GM19397 (cell line): ENCODE results near the gene SIVA1.

ENCODE experiments used
- ATAC-seq: cut with Tn5 transposase; IDR thresholded peaks from one replicate; pipeline ENCODE4 v1.9.1; 2021; ENCODE audit warnings: mild to moderate bottlenecking, moderate library complexity; ENCODE audit not compliant: unreplicated experiment

SIVA1 gene

DNA sequence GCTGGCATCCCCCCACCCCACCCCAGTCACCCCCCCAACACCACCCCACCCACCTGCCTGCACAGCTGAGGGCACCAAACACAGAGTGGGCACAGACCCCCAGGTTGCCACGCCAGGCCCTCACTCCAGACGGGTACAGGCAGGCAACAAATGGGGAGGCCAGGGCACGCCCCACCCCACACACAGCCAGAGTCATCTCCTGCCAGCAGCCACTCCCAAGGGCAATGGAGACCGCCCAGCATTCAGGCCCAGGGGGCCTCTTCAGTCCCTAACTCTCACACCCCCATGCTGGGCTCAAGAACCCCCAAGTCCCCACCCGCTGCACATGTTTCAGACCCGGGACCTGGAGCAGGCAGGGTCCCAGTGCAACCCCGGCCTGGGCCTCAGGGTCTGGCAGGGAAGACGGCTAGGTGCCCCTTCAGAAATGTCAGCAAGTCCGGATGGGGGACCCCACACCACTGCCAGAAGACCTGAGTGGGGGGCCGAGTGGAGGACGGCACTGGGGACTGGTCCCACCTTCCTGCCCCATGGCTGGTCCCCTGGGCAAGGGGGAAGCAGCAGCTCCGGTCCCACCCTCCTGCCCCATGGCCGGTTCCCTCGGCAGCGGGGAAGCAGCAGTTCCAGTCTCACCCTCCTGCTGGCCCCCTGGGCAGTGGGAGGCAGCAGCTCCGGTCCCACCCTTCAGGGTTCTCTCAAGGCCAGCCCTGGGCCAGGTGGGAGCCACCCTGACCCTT, 30.7 kb downstream of the SIVA1 start:
- ATAC-seq = no peak

- ATAC-seq = no peak
Observed at GRCh38 chr14:104784218-104784568, 31.2 kb downstream of the SIVA1 start.

DNA sequence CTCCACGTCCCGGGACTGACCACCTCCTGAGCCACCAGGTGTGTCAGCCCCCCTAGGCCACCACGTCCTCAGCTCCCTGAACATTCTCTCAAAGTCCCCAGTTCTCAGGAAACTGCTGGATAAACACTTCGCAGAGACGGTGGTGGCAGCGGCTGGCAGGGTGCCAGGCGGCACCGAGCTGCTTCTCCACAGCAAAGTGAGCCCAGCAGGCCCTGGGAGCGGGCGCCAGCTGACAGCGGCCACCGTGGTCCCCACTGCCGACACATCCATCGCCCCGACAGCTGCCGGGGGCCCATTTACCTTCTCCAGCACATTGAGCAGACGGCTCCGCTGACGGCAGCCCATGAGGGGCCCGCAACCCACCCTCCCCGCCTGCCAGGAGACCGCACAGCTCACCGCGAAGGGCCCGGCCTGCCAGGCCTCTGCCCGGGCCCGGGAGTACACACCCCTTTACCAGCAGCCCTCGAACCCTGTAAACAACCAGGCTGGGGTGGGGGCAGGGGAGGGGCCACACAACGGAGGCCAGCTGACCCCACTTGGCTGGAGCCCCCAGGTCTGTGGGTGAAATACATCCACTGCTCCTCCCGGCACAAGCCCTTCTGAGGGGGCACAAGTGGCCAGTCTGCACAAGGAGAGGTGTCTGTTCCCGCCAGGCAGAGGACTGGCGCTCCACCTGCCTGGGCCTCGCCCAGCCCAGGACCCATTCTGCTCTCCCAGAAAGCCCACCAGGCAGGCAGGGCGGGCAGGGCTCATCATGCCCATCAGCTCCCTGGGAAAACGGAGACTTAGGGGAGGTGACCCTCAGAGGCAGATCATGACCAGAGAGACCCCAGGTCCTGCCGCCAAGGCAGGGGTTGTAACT, 32.1 kb downstream of the SIVA1 start:
- no peak for ATAC-seq

- no peak for ATAC-seq
Observed at GRCh38 chr14:104785708-104786080, 32.7 kb downstream of the SIVA1 start.

GRCh38 chr14:104786091-104786586, 33.2 kb downstream of the SIVA1 start:
- no peak for ATAC-seq

DNA sequence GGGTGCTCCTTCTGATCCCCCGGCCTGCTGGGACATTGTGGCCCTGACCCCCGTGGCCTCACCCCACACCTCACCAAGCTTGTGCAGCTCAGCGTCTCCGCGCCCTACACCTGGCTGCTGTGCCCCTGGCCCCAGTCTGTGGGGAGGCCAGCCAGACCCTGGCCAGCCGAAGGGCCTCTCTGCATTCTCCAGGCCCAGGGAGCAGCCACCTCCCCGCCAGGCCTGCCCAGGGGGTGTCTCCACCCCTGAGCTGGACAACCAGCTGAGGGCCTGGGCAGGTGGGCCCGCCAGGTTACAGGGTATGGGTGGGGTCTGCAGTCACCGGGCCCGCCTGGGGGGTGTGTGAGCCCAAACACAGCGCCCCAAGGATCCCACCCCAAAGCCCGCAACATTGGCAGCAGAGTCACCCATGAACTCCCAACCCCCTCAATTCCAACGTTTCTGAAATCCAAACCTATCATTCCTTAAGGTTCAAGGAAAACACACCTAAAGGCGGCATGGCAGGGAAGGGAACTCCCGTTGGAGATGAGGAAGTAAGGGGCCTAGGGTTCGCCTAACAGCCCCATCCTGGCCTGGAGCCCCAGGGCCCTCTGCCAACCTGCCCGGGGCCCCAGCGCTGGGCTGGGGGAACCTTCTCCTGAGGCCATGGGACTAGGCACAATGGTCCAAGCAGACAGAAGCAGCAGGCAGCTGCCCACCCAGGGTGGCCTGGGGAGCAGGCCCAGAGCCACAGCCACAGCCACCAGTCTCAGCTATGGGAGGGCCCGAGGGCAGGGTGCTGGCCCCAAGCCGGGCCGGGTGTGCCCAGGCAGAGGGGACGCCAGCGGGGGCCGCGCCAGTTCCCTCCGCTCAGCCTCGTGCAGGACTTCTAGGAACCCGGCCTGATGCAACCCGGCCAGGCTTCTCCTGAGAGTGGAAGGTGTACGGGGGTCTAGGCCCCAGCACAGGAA, 34.1 kb downstream of the SIVA1 start:
- ATAC-seq = no peak

DNA sequence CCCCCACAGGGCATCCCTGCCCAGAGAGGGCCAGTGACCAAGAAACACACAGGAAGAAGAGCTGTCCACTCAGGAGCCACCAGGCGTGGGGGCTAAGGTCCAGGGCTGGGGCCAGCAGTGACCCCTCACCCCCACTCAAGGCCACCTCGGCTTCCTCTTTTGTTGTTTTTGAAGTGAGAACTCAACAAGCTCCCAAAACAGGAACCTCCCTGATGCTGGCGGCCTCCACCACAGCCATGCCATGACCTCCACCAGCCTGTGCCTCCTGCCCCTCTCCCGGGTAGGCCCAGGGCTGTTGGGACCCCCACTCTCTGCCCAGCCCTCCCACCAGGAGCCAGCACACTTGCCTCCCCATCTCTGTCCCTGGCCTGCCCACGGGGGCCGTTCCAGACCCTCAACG, 34.8 kb downstream of the SIVA1 start:
- no peak for ATAC-seq

- no peak for ATAC-seq
Observed at GRCh38 chr14:104788161-104788818, 35.3 kb downstream of the SIVA1 start.

- no peak for ATAC-seq
Observed at GRCh38 chr14:104788873-104789663, 36.1 kb downstream of the SIVA1 start.

GRCh38 chr14:104789752-104790743, 37.1 kb downstream of the SIVA1 start:
- ATAC-seq = no peak

- ATAC-seq = no peak
Observed at GRCh38 chr14:104791425-104791824, 38.5 kb downstream of the SIVA1 start.

DNA sequence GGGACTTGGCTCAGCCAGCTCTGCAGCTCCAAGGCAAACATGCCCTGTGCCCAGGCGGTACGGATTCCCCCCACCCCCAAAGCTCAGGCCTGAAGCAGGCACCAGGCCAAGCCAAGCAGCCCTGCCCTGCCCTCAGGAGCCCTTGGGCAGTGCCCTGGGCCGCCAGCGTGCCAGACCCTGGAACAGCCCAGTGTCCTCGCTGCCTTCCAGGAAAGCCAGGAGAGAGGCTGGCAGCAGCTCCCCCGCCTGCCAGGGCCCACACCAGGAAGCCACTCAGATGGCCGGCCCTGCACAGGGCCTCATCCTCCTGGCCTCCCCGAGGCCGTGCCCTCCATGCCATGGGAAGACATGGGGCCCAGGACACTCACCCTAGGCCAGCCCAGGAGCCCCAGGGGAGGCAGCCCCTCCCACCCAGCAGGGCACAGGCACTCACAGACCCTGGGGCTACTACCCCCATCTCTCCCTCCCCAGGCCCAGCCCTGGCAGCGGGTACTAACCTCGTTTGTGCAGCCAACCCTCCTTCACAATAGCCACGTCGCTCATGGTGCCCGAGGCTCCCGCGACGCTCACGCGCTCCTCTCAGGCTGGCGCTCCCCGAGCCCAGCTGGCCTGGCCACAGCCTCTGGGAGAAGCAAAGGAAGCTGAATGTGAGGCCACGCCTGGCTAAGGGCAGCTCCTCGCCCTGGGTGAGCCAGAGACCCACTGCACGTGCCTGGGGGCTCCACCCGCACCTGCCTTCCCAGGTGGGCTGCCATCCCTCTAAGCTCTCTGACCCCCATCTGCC, 39.3 kb downstream of the SIVA1 start:
- ATAC-seq = no peak

DNA sequence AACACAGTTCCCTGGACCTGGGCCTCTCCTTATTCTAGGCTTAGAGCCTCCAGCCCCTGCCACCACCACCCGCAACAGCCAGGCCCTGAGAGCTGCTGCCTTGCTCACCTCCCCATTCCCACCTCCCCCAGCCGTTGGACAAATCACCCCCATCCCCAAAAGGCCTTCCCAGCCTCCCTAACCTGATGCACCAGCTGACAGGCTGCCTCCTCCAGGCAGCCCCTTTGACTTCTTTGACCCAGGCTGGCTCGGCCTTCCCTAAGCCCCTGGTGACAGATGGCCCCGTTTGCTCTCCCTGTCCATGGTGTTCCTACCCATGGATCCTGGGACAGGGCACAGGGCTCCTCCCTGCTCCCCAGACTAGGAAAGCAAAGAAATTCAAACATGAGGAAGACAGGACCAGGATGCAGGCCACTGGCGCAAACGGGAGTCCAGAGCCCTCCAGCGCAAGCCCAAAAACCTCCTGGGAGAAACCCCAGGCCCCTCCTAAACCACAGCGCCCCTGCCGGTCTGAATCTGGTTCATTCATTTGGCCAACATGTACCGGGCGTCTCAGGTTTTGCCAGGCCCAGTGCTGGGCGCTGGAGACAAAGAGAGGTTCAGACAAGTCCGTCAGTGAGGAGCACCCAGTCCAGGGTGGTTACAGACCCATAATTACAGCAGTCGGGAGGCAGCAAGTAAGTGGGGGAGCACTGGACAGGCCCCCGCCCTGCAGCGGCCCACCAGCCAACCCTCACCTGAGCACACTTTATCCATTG, 40.2 kb downstream of the SIVA1 start:
- ATAC-seq = no peak

DNA sequence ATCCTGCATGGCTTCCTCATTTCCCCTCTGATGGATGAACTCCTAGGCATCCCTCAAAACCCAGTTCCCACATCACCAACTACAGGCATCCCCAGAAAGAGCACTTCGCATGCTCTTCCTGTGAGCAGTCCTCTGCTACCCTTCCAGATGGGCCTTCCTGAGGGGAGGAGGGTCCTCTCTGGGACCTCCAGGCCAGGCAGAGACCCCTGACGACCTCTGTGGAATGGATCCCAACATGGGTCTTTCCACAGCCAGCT, 40.7 kb downstream of the SIVA1 start:
- no peak for ATAC-seq

DNA sequence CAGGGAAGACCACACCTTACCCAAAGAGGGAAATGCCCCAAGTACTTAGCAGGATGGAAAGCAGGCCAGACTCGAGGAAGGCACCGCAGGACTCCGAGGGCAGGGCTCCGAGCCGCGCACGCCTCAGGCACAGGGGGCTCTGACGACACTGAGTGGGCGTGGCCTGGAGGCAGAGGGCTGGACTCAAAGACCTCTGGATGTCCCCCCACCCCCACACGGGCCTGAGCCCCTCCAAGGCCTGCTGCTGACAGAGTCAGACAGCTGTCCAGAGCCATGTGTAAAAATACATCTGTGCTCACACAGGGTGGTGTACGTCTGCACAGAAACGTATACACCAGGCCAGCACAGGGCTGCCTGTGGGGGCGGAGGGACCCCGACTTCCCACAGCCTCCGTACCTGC, 41.2 kb downstream of the SIVA1 start:
- no peak for ATAC-seq

DNA sequence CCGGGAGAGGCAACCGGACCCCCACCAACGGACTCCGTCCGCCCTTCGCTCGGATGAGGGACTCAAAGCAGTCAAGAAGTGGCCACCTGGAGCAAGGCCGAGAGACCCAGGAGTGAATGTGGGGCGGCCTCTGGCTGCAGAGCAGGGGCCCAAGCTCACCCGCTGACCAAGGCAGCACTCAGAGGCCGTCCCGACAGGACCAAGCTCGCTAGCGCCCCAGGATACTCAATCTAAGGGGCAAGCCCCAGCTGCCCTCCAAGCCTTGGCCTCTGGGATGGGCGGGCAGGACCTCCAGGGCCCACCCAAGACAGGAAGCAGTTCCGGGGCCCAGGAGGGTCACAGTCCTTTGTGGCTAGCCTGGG, 41.7 kb downstream of the SIVA1 start:
- peak; percentile 2 for ATAC-seq

- peak; percentile 27 for ATAC-seq
Observed at GRCh38 chr14:104794993-104795780, 42.2 kb downstream of the SIVA1 start, which contains the start of gene AKT1. Gene AKT1 (minus strand): TSS chr14:104795748. CDS start chr14:104792643, 3,105 bp downstream.
